Measurements from ENCODE around the gene FAM89A. TPM values are rescaled to one million over a fixed set of nuclear protein-coding genes. Genes with fewer than 3 reads are reported as not detected.
"Not testable (repeated sequence)": the region's sequence is repeated elsewhere in the genome, so short reads cannot be mapped to it uniquely, and the experiment has no call there.

FAM89A gene
- total RNA-seq, 4 donors from 2014 or later: 10.3 to 20.5 (median 16.1) TPM

- H3K4me3 ChIP-seq: no peak overlapping the region
- H3K27ac ChIP-seq: no peak overlapping the region
- H3K9me3 ChIP-seq: peaks cover 0 to 5% of the 10 kb centered on the region in 2 donors
- H3K36me3 ChIP-seq: no peaks in the 10 kb centered on the region
- no peak for TF ChIP-seq CTCF (IDR thresholded peaks at IDR 0.05)
- TF ChIP-seq POLR2A (IDR thresholded peaks at IDR 0.05): no peak
- no peaks in the 10 kb centered on the region for H3K4me1 ChIP-seq
- DNase-seq: no peak
- intact Hi-C loops (cut with DNase I; ENCODE audit: low total_unique reads): no loop called here
- H3K27me3 ChIP-seq: no peaks in the 10 kb centered on the region
Measured at GRCh38 chr1:231049121-231049979, 9.3 kb upstream of the FAM89A start.

- H3K36me3 ChIP-seq; DNase-seq; H3K9me3 ChIP-seq; H3K27me3 ChIP-seq; H3K4me3 ChIP-seq; intact Hi-C loops (cut with DNase I; ENCODE audit: low total_unique reads); H3K4me1 ChIP-seq; H3K27ac ChIP-seq: not testable (repeated sequence)
Measured at GRCh38 chr1:231048419-231048818, 8.4 kb upstream of the FAM89A start.

- H3K9me3 ChIP-seq; H3K4me1 ChIP-seq; intact Hi-C loops (cut with DNase I; ENCODE audit: low total_unique reads); DNase-seq; H3K27me3 ChIP-seq; H3K27ac ChIP-seq; H3K36me3 ChIP-seq; H3K4me3 ChIP-seq: not testable (repeated sequence)
Measured at GRCh38 chr1:231047529-231047928, 7.5 kb upstream of the FAM89A start.

GRCh38 chr1:231046730-231047395, 6.8 kb upstream of the FAM89A start:
- H3K27ac ChIP-seq: no peak overlapping the region
- TF ChIP-seq CTCF (IDR thresholded peaks at IDR 0.05): no peak
- no peak for TF ChIP-seq POLR2A (IDR thresholded peaks at IDR 0.05)
- H3K27me3 ChIP-seq: no peaks in the 10 kb centered on the region
- H3K36me3 ChIP-seq: no peaks in the 10 kb centered on the region
- intact Hi-C loops (cut with DNase I; ENCODE audit: low total_unique reads): no loop called here
- no peaks in the 10 kb centered on the region for H3K4me1 ChIP-seq
- no peak overlapping the region for H3K4me3 ChIP-seq
- no peak for DNase-seq
- H3K9me3 ChIP-seq: peaks cover 0 to 5% of the 10 kb centered on the region in 2 donors

- H3K4me3 ChIP-seq; H3K4me1 ChIP-seq; H3K9me3 ChIP-seq; H3K27ac ChIP-seq; DNase-seq; H3K27me3 ChIP-seq; H3K36me3 ChIP-seq; intact Hi-C loops (cut with DNase I; ENCODE audit: low total_unique reads): not testable (repeated sequence)
Measured at GRCh38 chr1:231045921-231046729, 6.1 kb upstream of the FAM89A start.

- no peak for TF ChIP-seq POLR2A (IDR thresholded peaks at IDR 0.05)
- TF ChIP-seq CTCF (IDR thresholded peaks at IDR 0.05): no peak
- intact Hi-C loops (cut with DNase I; ENCODE audit: low total_unique reads): no loop called here
- DNase-seq: no peak
- no peaks in the 10 kb centered on the region for H3K27me3 ChIP-seq
- H3K4me1 ChIP-seq: no peaks in the 10 kb centered on the region
- H3K36me3 ChIP-seq: no peaks in the 10 kb centered on the region
- no peak overlapping the region for H3K27ac ChIP-seq
- peaks cover 0 to 5% of the 10 kb centered on the region in 2 donors for H3K9me3 ChIP-seq
- no peak overlapping the region for H3K4me3 ChIP-seq
Measured at GRCh38 chr1:231045286-231045685, 5.2 kb upstream of the FAM89A start.
